ENCODE data around the gene DNM3.

GRCh38 chr1:172286629-172287076, 445.4 kb downstream of the DNM3 start:
- TF ChIP-seq EP300 (IDR thresholded peaks at IDR 0.05; ENCODE audit: low read length) (no peak), ZBTB5 (IDR thresholded peaks at IDR 0.05) (no peak), ZC3H4 (CRISPR knock-in tag; IDR thresholded peaks at IDR 0.05; ENCODE audit: borderline replicate concordance) (no peak), MXI1 (IDR thresholded peaks at IDR 0.05; ENCODE audit: low read depth, low read length) (no peak), SAFB2 (IDR thresholded peaks at IDR 0.05; ENCODE audit: borderline replicate concordance, low read depth, low read length, severe bottlenecking) (no peak), HMG20A (CRISPR knock-in tag; conservative IDR thresholded peaks at IDR 0.05) (no peak), SMARCC2 (IDR thresholded peaks at IDR 0.05; ENCODE audit: low read depth) (no peak), NR1H2 (CRISPR knock-in tag; IDR thresholded peaks at IDR 0.05) (no peak), CBX5 (IDR thresholded peaks at IDR 0.05; ENCODE audit: borderline replicate concordance, low read depth) (no peak), RCOR1 (IDR thresholded peaks at IDR 0.05; ENCODE audit: borderline replicate concordance in 1 of 2, low read depth in 2 of 2, low read length in 2 of 2) (no peak), HDAC8 (tag; IDR thresholded peaks at IDR 0.05) (no peak), FOXM1 (IDR thresholded peaks at IDR 0.05; ENCODE audit: low read depth) (no peak), FOXM1 (CRISPR knock-in tag; IDR thresholded peaks at IDR 0.05; ENCODE audit: low read depth) (no peak)
- TF ChIP-seq, protein P1, sequence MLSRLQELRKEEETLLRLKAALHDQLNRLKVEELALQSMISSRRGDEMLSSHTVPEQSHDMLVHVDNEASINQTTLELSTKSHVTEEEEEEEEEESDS (CRISPR knock-in tag; IDR thresholded peaks at IDR 0.05) = no peak
- TF ChIP-seq, protein P2, sequence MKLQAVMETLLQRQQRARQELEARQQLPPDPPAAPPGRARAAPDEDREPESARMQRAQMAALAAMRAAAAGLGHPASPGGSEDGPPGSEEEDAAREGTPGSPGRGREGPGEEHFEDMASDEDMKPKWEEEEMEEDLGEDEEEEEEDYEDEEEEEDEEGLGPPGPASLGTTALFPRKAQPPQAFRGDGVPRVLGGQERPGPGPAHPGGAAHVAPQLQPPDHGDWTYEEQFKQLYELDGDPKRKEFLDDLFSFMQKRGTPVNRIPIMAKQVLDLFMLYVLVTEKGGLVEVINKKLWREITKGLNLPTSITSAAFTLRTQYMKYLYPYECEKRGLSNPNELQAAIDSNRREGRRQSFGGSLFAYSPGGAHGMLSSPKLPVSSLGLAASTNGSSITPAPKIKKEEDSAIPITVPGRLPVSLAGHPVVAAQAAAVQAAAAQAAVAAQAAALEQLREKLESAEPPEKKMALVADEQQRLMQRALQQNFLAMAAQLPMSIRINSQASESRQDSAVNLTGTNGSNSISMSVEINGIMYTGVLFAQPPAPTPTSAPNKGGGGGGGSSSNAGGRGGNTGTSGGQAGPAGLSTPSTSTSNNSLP (IDR thresholded peaks at IDR 0.05; ENCODE audit: borderline replicate concordance, low read depth, low read length) = no peak
